Activated CD8-positive, alpha-beta T cell treated with anti-CD3 and anti-CD28 coated beads for 36 hours (primary cell): ENCODE results near the gene COL5A2. TPM values are rescaled to one million over a fixed set of nuclear protein-coding genes. Genes with fewer than 3 reads are reported as not detected.

ENCODE experiments used
- ATAC-seq: fragments of 200-7000 bp; cut with Tn5 transposase; one replicate; pipeline ENCODE4 v1.10.0; 2021; ENCODE audit warnings: mild to moderate bottlenecking, moderate library complexity
- CTCF ChIA-PET: fragments of 350-600 bp; sonication (Branson Sonifier 250); formaldehyde crosslinking; loops from one replicate; lab custom pipeline; 2021; ENCODE audit warnings: antibody characterized with exemption; lab: Charles Lee
- POLR2A ChIA-PET: fragments of 350-600 bp; sonication (Branson Sonifier 250); formaldehyde crosslinking; loops from one replicate; lab custom pipeline; 2021; ENCODE audit warnings: antibody characterized with exemption; lab: Charles Lee
- DNase-seq: peaks from one replicate; pipeline ENCODE4 v3.0.0-alpha.2; 2020
- H3K27ac Mint-ChIP-seq: one replicate; pipeline ENCODE4 v1.8.0; 2021; ENCODE audit warnings: mild to moderate bottlenecking, mixed read lengths
- H3K27me3 Mint-ChIP-seq: one replicate; pipeline ENCODE4 v1.8.0; 2021; ENCODE audit warnings: mixed read lengths
- H3K36me3 Mint-ChIP-seq: one replicate; pipeline ENCODE4 v1.8.0; 2021; ENCODE audit warnings: low read depth, mixed read lengths
- H3K4me1 Mint-ChIP-seq: one replicate; pipeline ENCODE4 v1.8.0; 2021; ENCODE audit warnings: low read depth, mixed read lengths
- H3K4me3 Mint-ChIP-seq: one replicate; pipeline ENCODE4 v1.8.0; 2021; ENCODE audit warnings: mild to moderate bottlenecking, moderate library complexity, mixed read lengths
- H3K9me3 Mint-ChIP-seq: one replicate; pipeline ENCODE4 v1.8.0; 2021; ENCODE audit warnings: mixed read lengths
- intact Hi-C: fragments of 100-400 bp; cut with micrococcal nuclease; formaldehyde crosslinking; loops from one replicate; pipeline ENCODE4 v1.10.0; 2022
- total RNA-seq, 2 experiments: library from RNA; stranded (reverse); gene quantifications; one replicate each; pipeline ENCODE4 v1.2.3, GENCODE V29; 2021
- TF ChIP-seq, protein P1 (sequence below): fragments of 200-600 bp; IDR thresholded peaks from one replicate; pipeline ENCODE4 v1.8.0; 2022; ENCODE audit warnings: antibody characterized with exemption, mild to moderate bottlenecking

COL5A2 gene
- total RNA-seq, 2 experiments from 2014 or later, result 2.3 to 3.3 TPM

DNA sequence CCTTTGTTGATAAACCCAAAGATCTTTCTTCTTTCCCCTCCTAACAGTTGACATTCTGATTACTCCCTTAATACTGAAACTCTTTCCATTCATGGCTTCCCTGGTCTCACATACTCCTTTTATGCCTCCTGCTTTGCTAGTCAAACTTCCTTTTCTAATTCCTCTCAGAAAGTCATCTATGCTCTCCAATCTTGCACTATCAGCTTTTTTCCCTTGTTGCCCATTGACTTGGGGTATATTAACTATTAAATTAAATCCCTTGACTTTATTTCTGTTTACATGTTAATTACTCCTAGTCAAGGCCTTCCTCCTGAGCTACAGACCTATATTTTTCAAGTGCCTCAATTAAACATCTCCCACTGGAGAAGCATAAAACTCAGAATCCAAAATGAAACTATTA, 3.6 kb upstream of the COL5A2 start:
- intact Hi-C loops, result no loop called here
- peaks cover 12% of the 10 kb centered on the region for H3K4me1 Mint-ChIP-seq
- CTCF ChIA-PET, result interaction anchor here (1.4 kb wide), 1 partner anchor 40 kb away, joined by 4 read pairs; no protein-coding TSS in a partner anchor
- ATAC-seq, result no peak
- peaks cover 15% of the 10 kb centered on the region for H3K27me3 Mint-ChIP-seq
- no peak overlapping the region for H3K27ac Mint-ChIP-seq
- no peaks in the 10 kb centered on the region for H3K9me3 Mint-ChIP-seq
- no peaks in the 10 kb centered on the region for H3K36me3 Mint-ChIP-seq
- POLR2A ChIA-PET, result no interaction called here
- TF ChIP-seq, protein P1, sequence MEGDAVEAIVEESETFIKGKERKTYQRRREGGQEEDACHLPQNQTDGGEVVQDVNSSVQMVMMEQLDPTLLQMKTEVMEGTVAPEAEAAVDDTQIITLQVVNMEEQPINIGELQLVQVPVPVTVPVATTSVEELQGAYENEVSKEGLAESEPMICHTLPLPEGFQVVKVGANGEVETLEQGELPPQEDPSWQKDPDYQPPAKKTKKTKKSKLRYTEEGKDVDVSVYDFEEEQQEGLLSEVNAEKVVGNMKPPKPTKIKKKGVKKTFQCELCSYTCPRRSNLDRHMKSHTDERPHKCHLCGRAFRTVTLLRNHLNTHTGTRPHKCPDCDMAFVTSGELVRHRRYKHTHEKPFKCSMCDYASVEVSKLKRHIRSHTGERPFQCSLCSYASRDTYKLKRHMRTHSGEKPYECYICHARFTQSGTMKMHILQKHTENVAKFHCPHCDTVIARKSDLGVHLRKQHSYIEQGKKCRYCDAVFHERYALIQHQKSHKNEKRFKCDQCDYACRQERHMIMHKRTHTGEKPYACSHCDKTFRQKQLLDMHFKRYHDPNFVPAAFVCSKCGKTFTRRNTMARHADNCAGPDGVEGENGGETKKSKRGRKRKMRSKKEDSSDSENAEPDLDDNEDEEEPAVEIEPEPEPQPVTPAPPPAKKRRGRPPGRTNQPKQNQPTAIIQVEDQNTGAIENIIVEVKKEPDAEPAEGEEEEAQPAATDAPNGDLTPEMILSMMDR, result no peak
- DNase-seq, result no peak
- no peak overlapping the region for H3K4me3 Mint-ChIP-seq

DNA sequence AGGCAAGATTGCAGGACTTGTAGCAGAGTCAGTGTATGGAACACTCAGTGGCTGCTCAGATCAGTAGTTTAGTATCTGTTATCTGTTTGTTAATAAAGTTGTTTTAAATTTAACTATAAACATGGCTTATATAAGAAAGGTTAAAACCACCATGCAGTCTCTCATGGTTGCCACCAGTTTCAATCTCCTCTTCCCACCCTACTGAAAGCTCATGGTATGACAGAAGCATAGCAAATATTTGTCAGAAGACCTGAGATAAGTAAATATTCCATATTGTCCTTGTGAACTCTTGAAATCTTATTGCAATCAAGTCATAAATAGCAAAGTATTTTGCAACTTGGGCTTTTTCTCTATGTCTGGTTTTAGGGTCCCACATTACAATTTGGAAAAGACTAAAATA, 2.1 kb upstream of the COL5A2 start:
- Mint-ChIP-seq H3K9me3 (no peaks in the 10 kb centered on the region), H3K4me3 (no peak overlapping the region), H3K36me3 (no peaks in the 10 kb centered on the region), H3K4me1 (peaks cover 12% of the 10 kb centered on the region), H3K27ac (no peak overlapping the region), H3K27me3 (peaks cover 15% of the 10 kb centered on the region)
- no peak for ATAC-seq
- POLR2A ChIA-PET, result no interaction called here
- TF ChIP-seq, protein P1, result no peak
- intact Hi-C loops, result no loop called here
- CTCF ChIA-PET, result interaction anchor here (1.4 kb wide), 1 partner anchor 39 kb away, joined by 4 read pairs; no protein-coding TSS in a partner anchor
- DNase-seq, result no peak

DNA sequence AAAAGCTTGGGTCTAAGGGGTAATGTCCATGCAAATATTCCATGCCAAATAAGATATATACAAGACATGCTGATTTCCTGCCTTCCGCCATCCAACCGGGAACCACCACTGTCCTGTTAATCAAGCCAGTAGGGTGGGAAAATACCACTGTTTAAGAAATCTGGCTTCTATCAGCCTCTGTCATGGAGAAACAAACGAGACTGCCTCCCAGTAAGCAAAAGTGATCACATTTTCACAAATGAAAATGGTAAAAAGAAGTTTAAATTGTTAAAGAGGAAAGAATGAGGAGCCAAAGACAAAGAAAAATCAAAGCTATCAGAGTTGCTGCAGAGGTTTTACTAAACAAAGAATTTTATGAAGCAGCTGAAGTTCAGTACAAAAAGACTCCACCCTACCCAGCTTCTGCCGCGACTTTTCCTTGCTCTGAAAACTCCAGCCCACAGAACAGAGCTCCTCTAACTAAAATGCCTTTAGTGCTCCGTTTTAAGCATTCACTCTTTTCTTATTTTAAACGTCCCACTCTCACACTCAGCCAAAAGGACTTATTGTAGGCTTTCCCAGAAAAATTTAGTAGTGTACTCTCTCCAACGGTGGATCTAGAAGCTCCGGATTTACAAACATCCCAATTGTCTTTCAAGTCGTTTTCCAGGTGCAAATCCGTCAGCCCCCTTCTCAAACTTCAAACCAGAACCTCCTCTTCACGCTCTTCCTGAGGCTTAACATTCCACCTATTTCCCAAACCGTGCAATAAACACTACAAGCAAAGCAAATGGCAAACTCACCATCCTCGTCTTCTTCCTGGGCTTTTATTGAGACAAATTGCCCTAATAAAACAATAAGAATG, 613 bp downstream of the COL5A2 start:
- H3K27me3 Mint-ChIP-seq, result peaks cover 17% of the 10 kb centered on the region
- no peaks in the 10 kb centered on the region for H3K36me3 Mint-ChIP-seq
- POLR2A ChIA-PET, result no interaction called here
- TF ChIP-seq, protein P1, result no peak
- H3K4me3 Mint-ChIP-seq, result peak overlapping the region; percentile 1
- H3K9me3 Mint-ChIP-seq, result no peaks in the 10 kb centered on the region
- intact Hi-C loops, result no loop called here
- no peak for ATAC-seq
- CTCF ChIA-PET, result interaction anchor here (1.1 to 2.2 kb wide), 5 partner anchors 10 to 169 kb away, joined by 3 to 10 read pairs (median 3); no protein-coding TSS in a partner anchor
- no peak overlapping the region for H3K27ac Mint-ChIP-seq
- peaks cover 12% of the 10 kb centered on the region for H3K4me1 Mint-ChIP-seq
- no peak for DNase-seq

DNA sequence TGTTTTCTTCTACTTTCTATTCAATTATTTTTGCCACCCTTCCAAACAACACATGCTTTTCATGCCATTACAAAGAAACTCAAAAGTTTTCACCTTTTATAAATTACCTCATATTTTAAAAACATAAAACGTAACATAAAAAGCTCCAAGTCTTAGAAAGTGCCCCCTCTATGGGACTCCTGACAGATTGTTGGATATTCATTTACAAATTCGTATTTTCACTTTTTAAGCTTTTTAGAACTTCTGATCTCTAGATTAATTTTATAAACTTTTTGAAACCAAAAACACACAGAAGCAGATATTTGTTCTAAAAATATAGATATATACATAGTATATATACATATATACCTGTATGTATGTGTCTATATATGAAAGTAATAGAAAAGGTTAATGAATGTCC, 1.5 kb downstream of the COL5A2 start:
- H3K4me3 Mint-ChIP-seq, result no peak overlapping the region
- intact Hi-C loops, result no loop called here
- POLR2A ChIA-PET, result no interaction called here
- peaks cover 17% of the 10 kb centered on the region for H3K27me3 Mint-ChIP-seq
- H3K4me1 Mint-ChIP-seq, result peaks cover 12% of the 10 kb centered on the region
- CTCF ChIA-PET, result interaction anchor here (1.6 to 2.2 kb wide), 2 partner anchors 11 to 35 kb away, joined by 3 to 10 read pairs; no protein-coding TSS in a partner anchor
- H3K36me3 Mint-ChIP-seq, result no peaks in the 10 kb centered on the region
- DNase-seq (no peak), ATAC-seq (no peak)
- H3K27ac Mint-ChIP-seq, result no peak overlapping the region
- TF ChIP-seq, protein P1, result no peak
- H3K9me3 Mint-ChIP-seq, result no peaks in the 10 kb centered on the region

DNA sequence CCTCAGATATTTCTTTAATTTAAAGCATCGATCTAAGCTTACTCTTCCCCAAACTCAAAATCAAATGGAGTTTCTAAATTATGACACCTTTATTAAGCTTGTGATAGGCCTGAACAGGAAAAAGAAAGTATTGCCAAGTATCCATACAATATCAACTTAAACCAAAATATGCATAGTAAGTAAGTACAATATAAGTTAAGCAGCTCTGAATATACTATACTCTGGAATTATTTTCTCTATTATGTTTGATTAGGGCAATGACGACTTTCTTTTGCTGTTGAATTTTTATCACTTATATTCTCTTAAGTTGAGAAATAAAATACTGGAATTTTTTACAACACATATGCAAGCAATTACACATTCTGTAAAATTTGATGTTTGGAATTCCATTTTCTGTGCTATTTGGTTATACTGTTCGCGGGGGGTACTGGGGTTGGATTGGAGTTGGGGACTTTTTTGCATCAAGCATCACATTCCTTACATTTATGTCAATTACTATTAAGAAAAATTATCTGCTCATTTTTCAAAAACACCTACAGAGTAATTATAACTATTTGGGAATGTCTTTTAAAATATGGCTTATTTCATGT, 2.2 kb downstream of the COL5A2 start:
- no peak for DNase-seq
- ChIA-PET CTCF (no interaction called here), POLR2A (no interaction called here)
- peaks cover 17% of the 10 kb centered on the region for H3K27me3 Mint-ChIP-seq
- H3K4me1 Mint-ChIP-seq, result peaks cover 12% of the 10 kb centered on the region
- no peak overlapping the region for H3K27ac Mint-ChIP-seq
- no peak overlapping the region for H3K4me3 Mint-ChIP-seq
- no peak for ATAC-seq
- no peaks in the 10 kb centered on the region for H3K9me3 Mint-ChIP-seq
- no peaks in the 10 kb centered on the region for H3K36me3 Mint-ChIP-seq
- TF ChIP-seq, protein P1, result no peak
- intact Hi-C loops, result no loop called here
